HCT116 (cell line): ENCODE measurements around the gene MORN2. TPM values are rescaled to one million over a fixed set of nuclear protein-coding genes. Genes with fewer than 3 reads are reported as not detected.

Experiments used
- ATAC-seq: fragments of 200-7000 bp; cut with Tn5 transposase; 2 replicates; pipeline ENCODE4 v1.9.1; 2020; ENCODE audit warnings: mild to moderate bottlenecking, moderate library complexity
- BruUV-seq: library from RNA; stranded (reverse); fragments of 400-500 nt; replicated peaks from 2 replicates; lab custom pipeline; 2021; lab: Mats Ljungman, UMichigan
- CTCF ChIA-PET: fragments of 300-600 bp; sonication (Branson Sonifier 250); formaldehyde crosslinking; loops from one replicate; lab custom pipeline; 2021; ENCODE audit warnings: antibody characterized with exemption; lab: Charles Lee
- POLR2A ChIA-PET: fragments of 300-600, 350-600 bp; sonication (Branson Sonifier 250); formaldehyde crosslinking; loops from one replicate; lab custom pipeline; 2021; ENCODE audit warnings: antibody characterized with exemption; lab: Charles Lee
- RAD21 ChIA-PET, 2 experiments: fragments of 300-600 bp; sonication (Branson Sonifier 250); formaldehyde crosslinking; loops; one replicate each; lab custom pipeline; 2023; ENCODE audit warnings: low total read pairs in 2 of 2; ENCODE audit not compliant: uncharacterized antibody in 2 of 2, unreplicated experiment in 2 of 2, low non-redundant PET in 1 of 2; lab: Charles Lee
- DNase-seq: peaks from one replicate; pipeline ENCODE4 v3.0.0-alpha.2; 2010; ENCODE audit warnings: low read depth, low spot score
- H2AFZ ChIP-seq: fragments of 200-600 bp; shearing (Covaris generic), sonication (generic); 2 replicates; pipeline ENCODE4 v1.6.1; 2017; ENCODE audit warnings: low read depth, mixed run types, mixed read lengths, antibody characterized with exemption, low read length; ENCODE audit not compliant: poor library complexity, severe bottlenecking
- H3K27ac ChIP-seq: 2 replicates; pipeline ENCODE4 v1.5.1; 2012; ENCODE audit warnings: low read depth, low read length
- H3K27me3 ChIP-seq: fragments of 200-600 bp; sonication (generic); 2 replicates; pipeline ENCODE4 v1.6.1; 2016; ENCODE audit warnings: mixed run types, low read length, mixed read lengths; ENCODE audit not compliant: insufficient read depth
- H3K36me3 ChIP-seq, 2 experiments: fragments of 200-500 bp in 1 of 2; fragments of 200-600 bp in 1 of 2; sonication (Bioruptor generic) in 1 of 2; sonication (generic) in 1 of 2; 2 replicates each; pipeline versions ENCODE4 v1.5.1 to v1.6.1; 2014 to 2016; ENCODE audit warnings: low read length in 2 of 2, inconsistent platforms in 1 of 2, mixed read lengths in 1 of 2, mixed run types in 1 of 2; ENCODE audit not compliant: insufficient read depth in 2 of 2, control insufficient read depth in 1 of 2
- H3K4me1 ChIP-seq, 2 experiments: fragments of 200-600 bp in 1 of 2; sonication (generic) in 1 of 2; 2 replicates each; pipeline versions ENCODE4 v1.5.1 to v1.6.1; 2012 to 2017; ENCODE audit warnings: low read length in 2 of 2, inconsistent platforms in 1 of 2, mild to moderate bottlenecking in 1 of 2, mixed read lengths in 1 of 2, mixed run types in 1 of 2, moderate library complexity in 1 of 2; ENCODE audit not compliant: insufficient read depth in 2 of 2, control insufficient read depth in 1 of 2
- H3K4me2 ChIP-seq: fragments of 200-600 bp; sonication (generic); 2 replicates; pipeline ENCODE4 v1.6.1; 2017; ENCODE audit warnings: mixed run types, low read length, mixed read lengths
- H3K4me3 ChIP-seq, 2 experiments: fragments of 200-600 bp in 1 of 2; sonication (generic) in 1 of 2; replicated peaks in 1 of 2; 2 replicates each; pipeline ENCODE4 v1.5.1; 2011 to 2016; ENCODE audit warnings: low read length in 2 of 2, control low read depth in 1 of 2, low read depth in 1 of 2, mild to moderate bottlenecking in 1 of 2, mixed read lengths in 1 of 2, mixed run types in 1 of 2
- H3K79me2 ChIP-seq: fragments of 200-600 bp; sonication (generic); 2 replicates; pipeline ENCODE4 v1.6.1; 2017; ENCODE audit warnings: mild to moderate bottlenecking, mixed run types, low read length, moderate library complexity, mixed read lengths; ENCODE audit not compliant: insufficient read depth
- H3K9ac ChIP-seq: fragments of 200-600 bp; sonication (generic); 2 replicates; pipeline ENCODE4 v1.6.1; 2016; ENCODE audit warnings: low read length, mixed read lengths
- H3K9me2 ChIP-seq: fragments of 200-600 bp; sonication (generic), shearing (Covaris generic); 2 replicates; pipeline ENCODE4 v1.6.1; 2017; ENCODE audit warnings: mixed run types, mild to moderate bottlenecking, moderate library complexity; ENCODE audit not compliant: insufficient read depth
- H3K9me3 ChIP-seq, 2 experiments: fragments of 200-500 bp in 1 of 2; fragments of 200-600 bp in 1 of 2; sonication (Bioruptor generic) in 1 of 2; sonication (generic) in 1 of 2; 2 replicates each; pipeline ENCODE4 v1.6.1; 2014 to 2017; ENCODE audit warnings: low read length in 2 of 2, mixed read lengths in 2 of 2, inconsistent platforms in 1 of 2, low read depth in 1 of 2, mild to moderate bottlenecking in 1 of 2, mixed run types in 1 of 2, moderate library complexity in 1 of 2; ENCODE audit not compliant: control insufficient read depth in 1 of 2, insufficient read depth in 1 of 2
- H4K20me1 ChIP-seq: fragments of 200-600 bp; sonication (generic), shearing (Covaris generic); 2 replicates; pipeline ENCODE4 v1.6.1; 2017; ENCODE audit warnings: mixed run types, mild to moderate bottlenecking, moderate library complexity; ENCODE audit not compliant: insufficient read depth
- CBX3 ChIP-seq: IDR thresholded peaks from 2 replicates; pipeline ENCODE4 v1.6.1; 2012; ENCODE audit warnings: low read depth
- CEBPB ChIP-seq: IDR thresholded peaks from 2 replicates; pipeline ENCODE4 v1.6.1; 2012; ENCODE audit warnings: low read depth
- CTCF ChIP-seq, 3 experiments: fragments of 200-600 bp in 1 of 3; sonication (generic) in 1 of 3; IDR thresholded peaks in 2 of 3; conservative IDR thresholded peaks in 1 of 3; 2 replicates each; pipeline ENCODE4 v1.5.1; 2012 to 2017; ENCODE audit warnings: low read depth in 2 of 3, low read length in 2 of 3, antibody characterized with exemption in 1 of 3, borderline replicate concordance in 1 of 3, control low read depth in 1 of 3, mild to moderate bottlenecking in 1 of 3, mixed read lengths in 1 of 3, mixed run types in 1 of 3, moderate library complexity in 1 of 3; ENCODE audit not compliant: insufficient read depth in 1 of 3
- EGR1 ChIP-seq: IDR thresholded peaks from 2 replicates; pipeline ENCODE4 v1.6.1; 2012; ENCODE audit warnings: low read depth
- ELF1 ChIP-seq: IDR thresholded peaks from 2 replicates; pipeline ENCODE4 v1.6.1; 2012; ENCODE audit warnings: low read depth, borderline replicate concordance
- EZH2 ChIP-seq: fragments of 200-600 bp; sonication (generic); IDR thresholded peaks from 2 replicates; pipeline ENCODE4 v1.6.1; 2017; ENCODE audit warnings: antibody characterized with exemption, mixed run types
- JUND ChIP-seq: IDR thresholded peaks from 2 replicates; pipeline ENCODE4 v1.6.1; 2012
- POLR2A ChIP-seq: IDR thresholded peaks from 2 replicates; pipeline ENCODE4 v1.7.0; 2011; ENCODE audit warnings: borderline replicate concordance; ENCODE audit not compliant: insufficient read depth, insufficient read length; ENCODE audit errors: extremely low read depth
- RAD21 ChIP-seq: IDR thresholded peaks from 2 replicates; pipeline ENCODE4 v1.6.1; 2012; ENCODE audit warnings: low read depth, mild to moderate bottlenecking
- REST ChIP-seq: IDR thresholded peaks from 2 replicates; pipeline ENCODE4 v1.6.1; 2012; ENCODE audit warnings: low read depth
- SP1 ChIP-seq: IDR thresholded peaks from 2 replicates; pipeline ENCODE4 v1.6.1; 2012; ENCODE audit warnings: low read depth
- SRF ChIP-seq: IDR thresholded peaks from 2 replicates; pipeline ENCODE4 v1.6.1; 2012; ENCODE audit warnings: low read depth
- TCF7L2 ChIP-seq: IDR thresholded peaks from 2 replicates; pipeline ENCODE4 v1.7.0; 2011; ENCODE audit warnings: borderline replicate concordance, inconsistent platforms; ENCODE audit not compliant: insufficient read depth, insufficient read length; ENCODE audit errors: extremely low read depth
- YY1 ChIP-seq: IDR thresholded peaks from 2 replicates; pipeline ENCODE4 v1.6.1; 2011; ENCODE audit warnings: low read length, low read depth, moderate library complexity, mild to moderate bottlenecking; ENCODE audit not compliant: insufficient replicate concordance; ENCODE audit errors: extremely low read depth
- ZBTB33 ChIP-seq: IDR thresholded peaks from 2 replicates; pipeline ENCODE4 v1.6.1; 2011; ENCODE audit warnings: mild to moderate bottlenecking, low read length, moderate library complexity; ENCODE audit not compliant: insufficient replicate concordance; ENCODE audit errors: extremely low read depth
- ZFX ChIP-seq: fragments of 450-650 bp; IDR thresholded peaks from 2 replicates; pipeline ENCODE4 v1.6.1; 2017
- intact Hi-C: fragments of 100-400 bp; cut with micrococcal nuclease; formaldehyde crosslinking; loops from 2 replicates; pipeline ENCODE4 v1.10.0; 2022
- total RNA-seq: library from RNA; stranded (reverse); gene quantifications from one replicate; pipeline ENCODE4 v1.2.1, GENCODE V29; 2021; ENCODE audit not compliant: unreplicated experiment

MORN2 gene
- total RNA-seq, 1 experiment from 2014 or later: 11.9 TPM

GRCh38 chr2:38850045-38850444 lies 25.7 kb upstream of the MORN2 start:
- Histone ChIP-seq H4K20me1 (no peaks in the 10 kb centered on the region), H3K4me2 (no peak overlapping the region), H3K36me3 (peaks cover 9 to 14% of the 10 kb centered on the region in 2 experiments), H3K4me3 (no peak overlapping the region), H3K27ac (no peak overlapping the region), H3K4me1 (no peaks in the 10 kb centered on the region), H3K9ac (no peak overlapping the region), H2AFZ (no peak overlapping the region), H3K9me3 (no peaks in the 10 kb centered on the region), H3K9me2 (no peaks in the 10 kb centered on the region), H3K27me3 (no peaks in the 10 kb centered on the region), H3K79me2 (no peaks in the 10 kb centered on the region)
- ATAC-seq: no peak
- CTCF ChIA-PET: no interaction called here
- no peak for DNase-seq
- TF ChIP-seq EGR1 (no peak), SP1 (no peak), POLR2A (no peak), ZBTB33 (no peak), RAD21 (no peak), YY1 (no peak), CEBPB (no peak), CTCF (IDR thresholded peaks at IDR 0.05 in 2 of 3, conservative IDR thresholded peaks at IDR 0.05 in 1 of 3; ENCODE audit: borderline replicate concordance in 1 of 3, insufficient read depth in 1 of 3, low read depth in 2 of 3, low read length in 2 of 3) (no peak), CBX3 (no peak), JUND (no peak), ZFX (no peak), EZH2 (no peak), REST (no peak), TCF7L2 (no peak), SRF (no peak), ELF1 (no peak)
- RAD21 ChIA-PET: no interaction called here
- POLR2A ChIA-PET: interaction anchor here (0.6 kb wide), 1 partner anchor 17 kb away, joined by 4 read pairs; no protein-coding TSS in a partner anchor
- no TSS peak for BruUV-seq
- intact Hi-C loops: no loop called here
